ENCODE data around the gene NCKAP5L.
"Not testable (repeated sequence)": the region's sequence is repeated elsewhere in the genome, so short reads cannot be mapped to it uniquely, and the experiment has no call there.

NCKAP5L gene

GRCh38 chr12:49828133-49829091, at the start of gene NCKAP5L:
NCKAP5L (minus strand) TSS chr12:49828413; CDS start chr12:49804044, 24,369 bp downstream.
- DNase-seq (ENCODE audit: low read depth), result peak; percentile 82

- DNase-seq (ENCODE audit: low read depth), result no peak
Observed at GRCh38 chr12:49877066-49877465, 48.9 kb upstream of the NCKAP5L start.

GRCh38 chr12:49876070-49876469, 47.9 kb upstream of the NCKAP5L start:
- no peak for DNase-seq (ENCODE audit: low read depth)

GRCh38 chr12:49875115-49875720, 47.0 kb upstream of the NCKAP5L start:
- no peak for DNase-seq (ENCODE audit: low read depth)

GRCh38 chr12:49874142-49874897, 46.1 kb upstream of the NCKAP5L start:
- no peak for DNase-seq (ENCODE audit: low read depth)

GRCh38 chr12:49873361-49873934, 45.2 kb upstream of the NCKAP5L start:
- no peak for DNase-seq (ENCODE audit: low read depth)

- no peak for DNase-seq (ENCODE audit: low read depth)
Observed at GRCh38 chr12:49872781-49873181, 44.6 kb upstream of the NCKAP5L start.

- no peak for DNase-seq (ENCODE audit: low read depth)
Observed at GRCh38 chr12:49872381-49872780, 44.2 kb upstream of the NCKAP5L start.

- not testable (repeated sequence) for DNase-seq (ENCODE audit: low read depth)
Observed at GRCh38 chr12:49871811-49872251, 43.6 kb upstream of the NCKAP5L start.

- no peak for DNase-seq (ENCODE audit: low read depth)
Observed at GRCh38 chr12:49871263-49871561, 43.0 kb upstream of the NCKAP5L start.

GRCh38 chr12:49870501-49871262, 42.5 kb upstream of the NCKAP5L start:
- DNase-seq (ENCODE audit: low read depth), result no peak

- no peak for DNase-seq (ENCODE audit: low read depth)
Observed at GRCh38 chr12:49869816-49870500, 41.7 kb upstream of the NCKAP5L start.

- DNase-seq (ENCODE audit: low read depth), result peak; percentile 26
Observed at GRCh38 chr12:49868952-49869815, 41.0 kb upstream of the NCKAP5L start.

- DNase-seq (ENCODE audit: low read depth), result no peak
Observed at GRCh38 chr12:49868449-49868848, 40.2 kb upstream of the NCKAP5L start.

GRCh38 chr12:49867570-49868341, 39.5 kb upstream of the NCKAP5L start:
- DNase-seq (ENCODE audit: low read depth), result no peak

- DNase-seq (ENCODE audit: low read depth), result peak; percentile 9
Observed at GRCh38 chr12:49866859-49867569, 38.8 kb upstream of the NCKAP5L start.

- DNase-seq (ENCODE audit: low read depth), result no peak
Observed at GRCh38 chr12:49865782-49866135, 37.5 kb upstream of the NCKAP5L start.

GRCh38 chr12:49865109-49865781, 37.0 kb upstream of the NCKAP5L start:
- DNase-seq (ENCODE audit: low read depth), result no peak

Data from HS-5 (cell line).